Renal pelvis (tissue), 4 donors: ENCODE results near the gene UGT1A1. TPM values are rescaled to one million over a fixed set of nuclear protein-coding genes. Genes with fewer than 3 reads are reported as not detected.

Experiments used
- DNase-seq: peaks from one replicate; pipeline ENCODE4 v3.0.0-alpha.2; 2013
- polyA plus RNA-seq, 3 donors: library from polyadenylated mRNA; unstranded; fragments of 120-200 nt; gene quantifications; one replicate each; pipeline ENCODE4 v1.2.1, GENCODE V29; 2013; ENCODE audit not compliant: insufficient read length in 3 of 3

Gene UGT1A1
- polyA plus RNA-seq, 3 donors: 0.20 to 0.90 (median 0.74) TPM

GRCh38 chr2:233816334-233816733 is 56.3 kb downstream of the UGT1A1 start:
- no peak for DNase-seq

GRCh38 chr2:233816771-233817170 is 56.7 kb downstream of the UGT1A1 start:
- DNase-seq: no peak

GRCh38 chr2:233817361-233817911 is 57.4 kb downstream of the UGT1A1 start:
- DNase-seq: no peak

GRCh38 chr2:233817995-233818638 is 58.0 kb downstream of the UGT1A1 start:
- DNase-seq: no peak

- no peak for DNase-seq
These were observed 58.9 kb downstream of the UGT1A1 start for GRCh38 chr2:233818639-233819621.

- no peak for DNase-seq
These were observed 60.1 kb downstream of the UGT1A1 start for GRCh38 chr2:233819884-233820773.

- no peak for DNase-seq
These were observed 60.7 kb downstream of the UGT1A1 start for GRCh38 chr2:233820774-233821105.

- DNase-seq: no peak
These were observed 61.1 kb downstream of the UGT1A1 start for GRCh38 chr2:233821196-233821595.

GRCh38 chr2:233821709-233822100 is 61.6 kb downstream of the UGT1A1 start:
- DNase-seq: no peak

GRCh38 chr2:233822101-233822771 is 62.2 kb downstream of the UGT1A1 start:
- DNase-seq: no peak

Other genes starting within 250 kb of the UGT1A1 start
- gene USP40, start 193.5 kb upstream of the UGT1A1 start, polyA plus RNA-seq: 10 to 100 TPM; 40.6 to 80.7 (median 58.7) TPM
- not detected for gene UGT1A8, start 142.6 kb upstream of the UGT1A1 start, polyA plus RNA-seq
- gene UGT1A10, start 123.8 kb upstream of the UGT1A1 start, polyA plus RNA-seq: not detected
- gene UGT1A9, start 88.4 kb upstream of the UGT1A1 start, polyA plus RNA-seq: 1 to 10 TPM; 6.0 to 8.4 (median 7.8) TPM
- gene UGT1A7, start 78.4 kb upstream of the UGT1A1 start, polyA plus RNA-seq: not detected
- gene UGT1A6, start 67.4 kb upstream of the UGT1A1 start, polyA plus RNA-seq: 1 to 10 TPM; 2.8 to 3.7 (median 2.8) TPM
- gene UGT1A5, start 47.4 kb upstream of the UGT1A1 start, polyA plus RNA-seq: not detected
- not detected for gene UGT1A4, start 41.5 kb upstream of the UGT1A1 start, polyA plus RNA-seq
- gene UGT1A3, start 31.2 kb upstream of the UGT1A1 start, polyA plus RNA-seq: under 1 TPM in 1 of 3 donors, not detected in 2; 0.14 TPM
- under 1 TPM in 2 of 3 donors, not detected in 1; 0.22 to 0.33 TPM for gene MROH2A, start 18.1 kb downstream of the UGT1A1 start, polyA plus RNA-seq
- 10 to 100 TPM; 22.3 to 24.9 (median 23.4) TPM for gene HJURP, start 94.3 kb downstream of the UGT1A1 start, polyA plus RNA-seq
- gene TRPM8, start 157.1 kb downstream of the UGT1A1 start, polyA plus RNA-seq: under 1 TPM; 0.10 to 0.43 (median 0.13) TPM